Gastroesophageal sphincter (tissue), 3 donors: ENCODE measurements around the gene RERE.

Experiments used
- EP300 ChIP-seq: sonication (generic); formaldehyde crosslinking; IDR thresholded peaks from one replicate; pipeline ENCODE4 v1.6.1; 2017; ENCODE audit warnings: antibody characterized with exemption, mild to moderate bottlenecking
- POLR2A ChIP-seq, 2 donors: fragments of 450-650 bp; IDR thresholded peaks; one replicate each; pipeline ENCODE4 v1.6.1; 2017; ENCODE audit warnings: antibody characterized with exemption in 2 of 2, mild to moderate bottlenecking in 2 of 2, moderate library complexity in 1 of 2
- POLR2AphosphoS5 ChIP-seq: sonication (generic); formaldehyde crosslinking; IDR thresholded peaks from one replicate; pipeline ENCODE4 v1.6.1; 2017; ENCODE audit warnings: antibody characterized with exemption
- TF ChIP-seq, protein P1 (sequence below), 4 experiments: fragments of 200-600 bp in 2 of 4; fragments of 450-650 bp in 2 of 4; sonication (generic) in 1 of 4; IDR thresholded peaks; one replicate each; pipeline ENCODE4 v1.5.1; 2017 to 2019; ENCODE audit warnings: antibody characterized with exemption in 4 of 4, mild to moderate bottlenecking in 2 of 4, moderate library complexity in 2 of 4

DNA sequence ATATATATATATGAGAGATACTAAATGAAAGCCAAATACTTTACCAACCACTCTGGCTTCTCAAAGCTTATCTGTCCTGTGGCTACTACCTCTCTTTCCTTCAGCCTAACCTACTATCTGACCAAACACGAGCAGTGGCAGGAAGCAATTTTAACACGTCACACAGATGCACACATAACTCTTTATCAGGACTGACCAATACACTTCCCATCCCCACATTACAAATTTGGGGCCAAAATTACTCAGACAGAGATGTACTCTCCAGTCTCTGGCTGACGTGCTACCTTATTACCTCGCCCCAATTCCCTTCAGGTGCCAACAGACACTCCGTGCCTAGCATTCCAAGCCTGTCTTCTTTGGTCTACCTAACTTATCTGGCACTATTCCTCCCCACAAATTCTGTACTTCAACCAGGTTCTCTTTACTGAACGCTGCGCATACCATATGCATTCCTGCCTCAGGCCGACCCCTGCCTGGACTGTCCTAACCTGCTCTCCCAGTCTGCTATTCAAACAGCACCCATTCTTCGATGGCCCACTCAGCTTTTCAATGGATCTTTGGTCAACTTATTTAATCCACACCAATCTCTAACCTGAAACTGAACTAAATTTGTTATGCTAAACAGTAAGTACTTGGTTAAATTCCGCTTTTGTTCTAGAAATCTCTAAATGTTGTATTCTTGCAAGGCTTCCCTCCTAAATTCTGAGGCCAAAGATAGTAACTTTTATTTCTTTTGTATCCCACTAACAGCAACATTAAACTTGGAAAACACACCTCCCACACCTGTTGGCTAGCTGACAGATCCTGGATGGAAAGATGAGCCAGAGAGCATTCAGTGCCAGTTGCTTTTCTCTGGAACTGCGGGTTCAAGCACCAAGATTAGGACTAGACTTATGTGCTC, 27.9 kb downstream of the RERE start:
- TF ChIP-seq POLR2AphosphoS5 (no peak), POLR2A (IDR thresholded peaks at IDR 0.05) (no peak), EP300 (no peak)
- TF ChIP-seq, protein P1, sequence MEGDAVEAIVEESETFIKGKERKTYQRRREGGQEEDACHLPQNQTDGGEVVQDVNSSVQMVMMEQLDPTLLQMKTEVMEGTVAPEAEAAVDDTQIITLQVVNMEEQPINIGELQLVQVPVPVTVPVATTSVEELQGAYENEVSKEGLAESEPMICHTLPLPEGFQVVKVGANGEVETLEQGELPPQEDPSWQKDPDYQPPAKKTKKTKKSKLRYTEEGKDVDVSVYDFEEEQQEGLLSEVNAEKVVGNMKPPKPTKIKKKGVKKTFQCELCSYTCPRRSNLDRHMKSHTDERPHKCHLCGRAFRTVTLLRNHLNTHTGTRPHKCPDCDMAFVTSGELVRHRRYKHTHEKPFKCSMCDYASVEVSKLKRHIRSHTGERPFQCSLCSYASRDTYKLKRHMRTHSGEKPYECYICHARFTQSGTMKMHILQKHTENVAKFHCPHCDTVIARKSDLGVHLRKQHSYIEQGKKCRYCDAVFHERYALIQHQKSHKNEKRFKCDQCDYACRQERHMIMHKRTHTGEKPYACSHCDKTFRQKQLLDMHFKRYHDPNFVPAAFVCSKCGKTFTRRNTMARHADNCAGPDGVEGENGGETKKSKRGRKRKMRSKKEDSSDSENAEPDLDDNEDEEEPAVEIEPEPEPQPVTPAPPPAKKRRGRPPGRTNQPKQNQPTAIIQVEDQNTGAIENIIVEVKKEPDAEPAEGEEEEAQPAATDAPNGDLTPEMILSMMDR (IDR thresholded peaks at IDR 0.05): no peak
